Smooth muscle cell (in vitro differentiated cells): ENCODE results near the gene ULK2. TPM values are rescaled to one million over a fixed set of nuclear protein-coding genes. Genes with fewer than 3 reads are reported as not detected.

Source experiments
- DNase-seq: peaks from one replicate; lab custom pipeline; 2025; ENCODE audit not compliant: unreplicated experiment; lab: John Stamatoyannopoulos, UW
- H2AFZ ChIP-seq: fragments of 200-600 bp; sonication (generic); 2 replicates; pipeline ENCODE4 v1.6.0; 2016; ENCODE audit warnings: antibody characterized with exemption, low read depth, mild to moderate bottlenecking
- H3F3A ChIP-seq: fragments of 200-600 bp; sonication (generic); 2 replicates; pipeline ENCODE4 v1.6.0; 2017; ENCODE audit warnings: antibody characterized with exemption, low read depth
- H3K27ac ChIP-seq: fragments of 200-600 bp; sonication (generic); 2 replicates; pipeline ENCODE4 v1.5.1; 2016; ENCODE audit warnings: low read depth, mild to moderate bottlenecking
- H3K27me3 ChIP-seq: fragments of 200-600 bp; sonication (generic); 2 replicates; pipeline ENCODE4 v1.6.1; 2016; ENCODE audit warnings: low read depth, mild to moderate bottlenecking
- H3K36me3 ChIP-seq: fragments of 200-600 bp; sonication (generic); 2 replicates; pipeline ENCODE4 v1.5.1; 2016; ENCODE audit warnings: low read depth
- H3K4me1 ChIP-seq: fragments of 200-600 bp; sonication (generic); 2 replicates; pipeline ENCODE4 v1.5.1; 2016; ENCODE audit warnings: low read depth
- H3K4me2 ChIP-seq: fragments of 200-600 bp; sonication (generic); 2 replicates; pipeline ENCODE4 v1.6.0; 2016; ENCODE audit warnings: mild to moderate bottlenecking
- H3K4me3 ChIP-seq: fragments of 200-600 bp; sonication (generic); 2 replicates; pipeline ENCODE4 v1.5.1; 2016; ENCODE audit warnings: mild to moderate bottlenecking
- H3K79me2 ChIP-seq: fragments of 200-600 bp; sonication (generic); 2 replicates; pipeline ENCODE4 v1.6.0; 2016; ENCODE audit warnings: low read depth, mild to moderate bottlenecking
- H3K9ac ChIP-seq: fragments of 200-600 bp; sonication (generic); 2 replicates; pipeline ENCODE4 v1.6.0; 2016; ENCODE audit warnings: low read depth
- H3K9me3 ChIP-seq: fragments of 200-600 bp; sonication (generic); replicated peaks from 2 replicates; pipeline ENCODE4 v1.5.1; 2016; ENCODE audit warnings: low read depth
- H4K20me1 ChIP-seq: fragments of 200-600 bp; sonication (generic); 2 replicates; pipeline ENCODE4 v1.6.0; 2016; ENCODE audit warnings: low read depth
- WGBS: methylation state at CpG from one replicate; pipeline ENCODE4 v1.1.7; 2016; ENCODE audit warnings: low lambda C conversion rate; 5-methylcytosine and 5-hydroxymethylcytosine counted together
- polyA plus RNA-seq: library from polyadenylated mRNA; unstranded; fragments of >200 nt; fragmentation: Nextera tagmentation; extraction: Ambion mirVana; gene quantifications from 2 replicates; pipeline ENCODE4 v1.2.1, GENCODE V29; 2016
- total RNA-seq: library from RNA; depleted of rRNA; stranded (reverse); fragments of >200 nt; gene quantifications from 2 replicates; pipeline ENCODE4 v1.2.3, GENCODE V29; 2014
- TF ChIP-seq, protein P1 (sequence below): fragments of 200-600 bp; sonication (generic); IDR thresholded peaks from 2 replicates; pipeline ENCODE4 v1.5.1; 2017; ENCODE audit warnings: borderline replicate concordance, mild to moderate bottlenecking, antibody characterized with exemption; ENCODE audit not compliant: insufficient read depth, poor library complexity, severe bottlenecking

ULK2 gene
- total and polyA plus RNA-seq, 2 experiments from 2014 or later: 9.7 to 24.0 TPM

GRCh38 chr17:19805006-19805405 lies 62.7 kb downstream of the ULK2 start:
- WGBS: 83% methylated on average over 2 of the region's 2 CpGs
- Histone ChIP-seq H3F3A (no peaks in the 10 kb centered on the region), H3K9me3 (no peaks in the 10 kb centered on the region), H3K79me2 (no peaks in the 10 kb centered on the region), H4K20me1 (no peaks in the 10 kb centered on the region), H3K4me1 (no peaks in the 10 kb centered on the region), H2AFZ (no peak overlapping the region), H3K36me3 (peaks cover 7% of the 10 kb centered on the region), H3K4me3 (no peak overlapping the region), H3K27ac (no peak overlapping the region), H3K9ac (no peak overlapping the region), H3K27me3 (no peaks in the 10 kb centered on the region), H3K4me2 (no peak overlapping the region)
- no peak for DNase-seq
- TF ChIP-seq, protein P1, sequence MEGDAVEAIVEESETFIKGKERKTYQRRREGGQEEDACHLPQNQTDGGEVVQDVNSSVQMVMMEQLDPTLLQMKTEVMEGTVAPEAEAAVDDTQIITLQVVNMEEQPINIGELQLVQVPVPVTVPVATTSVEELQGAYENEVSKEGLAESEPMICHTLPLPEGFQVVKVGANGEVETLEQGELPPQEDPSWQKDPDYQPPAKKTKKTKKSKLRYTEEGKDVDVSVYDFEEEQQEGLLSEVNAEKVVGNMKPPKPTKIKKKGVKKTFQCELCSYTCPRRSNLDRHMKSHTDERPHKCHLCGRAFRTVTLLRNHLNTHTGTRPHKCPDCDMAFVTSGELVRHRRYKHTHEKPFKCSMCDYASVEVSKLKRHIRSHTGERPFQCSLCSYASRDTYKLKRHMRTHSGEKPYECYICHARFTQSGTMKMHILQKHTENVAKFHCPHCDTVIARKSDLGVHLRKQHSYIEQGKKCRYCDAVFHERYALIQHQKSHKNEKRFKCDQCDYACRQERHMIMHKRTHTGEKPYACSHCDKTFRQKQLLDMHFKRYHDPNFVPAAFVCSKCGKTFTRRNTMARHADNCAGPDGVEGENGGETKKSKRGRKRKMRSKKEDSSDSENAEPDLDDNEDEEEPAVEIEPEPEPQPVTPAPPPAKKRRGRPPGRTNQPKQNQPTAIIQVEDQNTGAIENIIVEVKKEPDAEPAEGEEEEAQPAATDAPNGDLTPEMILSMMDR: no peak

GRCh38 chr17:19800571-19800970 lies 67.2 kb downstream of the ULK2 start:
- no peak overlapping the region for H3K4me3 ChIP-seq
- H3K4me2 ChIP-seq: no peak overlapping the region
- no peak for DNase-seq
- no peak overlapping the region for H3K27ac ChIP-seq
- H2AFZ ChIP-seq: no peak overlapping the region
- H3K79me2 ChIP-seq: no peaks in the 10 kb centered on the region
- 80% methylated on average over 1 of the region's 1 CpG for WGBS
- H3K27me3 ChIP-seq: no peaks in the 10 kb centered on the region
- H3K9me3 ChIP-seq: peaks cover 7% of the 10 kb centered on the region
- no peaks in the 10 kb centered on the region for H4K20me1 ChIP-seq
- TF ChIP-seq, protein P1: no peak
- H3K4me1 ChIP-seq: no peaks in the 10 kb centered on the region
- peaks cover 25% of the 10 kb centered on the region for H3K36me3 ChIP-seq
- no peak overlapping the region for H3K9ac ChIP-seq
- no peaks in the 10 kb centered on the region for H3F3A ChIP-seq

DNA sequence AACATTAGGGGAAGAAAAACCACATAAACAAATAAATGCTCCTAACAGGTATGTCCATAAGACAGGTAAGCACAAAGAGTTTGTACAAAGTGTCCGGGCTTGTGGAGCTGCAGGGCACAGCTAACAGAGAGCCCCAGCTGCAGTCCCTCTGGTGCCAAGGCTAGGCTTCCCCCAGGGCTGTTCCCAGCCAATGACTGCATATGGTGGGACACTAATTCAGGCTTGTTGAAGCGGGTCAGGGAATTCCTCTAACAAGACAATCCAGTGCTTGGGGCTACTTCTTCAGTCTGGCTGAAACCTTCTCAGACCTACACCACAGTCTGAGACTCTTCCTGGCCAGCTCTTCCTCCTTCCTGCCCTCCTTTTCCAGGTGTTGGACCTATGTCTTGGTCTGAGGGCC lies 67.9 kb downstream of the ULK2 start:
- Histone ChIP-seq H3F3A (no peaks in the 10 kb centered on the region), H3K9ac (no peak overlapping the region), H3K79me2 (no peaks in the 10 kb centered on the region), H3K4me3 (no peak overlapping the region), H2AFZ (no peak overlapping the region), H3K36me3 (peaks cover 28% of the 10 kb centered on the region), H3K4me2 (no peak overlapping the region), H4K20me1 (no peaks in the 10 kb centered on the region), H3K9me3 (peaks cover 7% of the 10 kb centered on the region), H3K4me1 (no peaks in the 10 kb centered on the region), H3K27ac (no peak overlapping the region), H3K27me3 (no peaks in the 10 kb centered on the region)
- WGBS: 83% methylated on average over 2 of the region's 2 CpGs
- TF ChIP-seq, protein P1: no peak
- DNase-seq: no peak

GRCh38 chr17:19796457-19796856 lies 71.3 kb downstream of the ULK2 start:
- peaks cover 7% of the 10 kb centered on the region for H3K9me3 ChIP-seq
- no peak for DNase-seq
- no peak overlapping the region for H2AFZ ChIP-seq
- no peaks in the 10 kb centered on the region for H3K79me2 ChIP-seq
- no peaks in the 10 kb centered on the region for H4K20me1 ChIP-seq
- H3K27me3 ChIP-seq: no peaks in the 10 kb centered on the region
- no peak overlapping the region for H3K27ac ChIP-seq
- no peaks in the 10 kb centered on the region for H3K4me1 ChIP-seq
- H3K9ac ChIP-seq: no peak overlapping the region
- H3K4me2 ChIP-seq: no peak overlapping the region
- TF ChIP-seq, protein P1: no peak
- H3F3A ChIP-seq: no peaks in the 10 kb centered on the region
- WGBS: 98% methylated on average over 4 of the region's 4 CpGs
- peaks cover 34% of the 10 kb centered on the region for H3K36me3 ChIP-seq
- H3K4me3 ChIP-seq: no peak overlapping the region
